ENCODE measurements around the gene KIF21A. TPM values are rescaled to one million over a fixed set of nuclear protein-coding genes. Genes with fewer than 3 reads are reported as not detected.

The KIF21A gene
- total RNA-seq, 1 experiment from 2014 or later: 29.1 TPM

DNA sequence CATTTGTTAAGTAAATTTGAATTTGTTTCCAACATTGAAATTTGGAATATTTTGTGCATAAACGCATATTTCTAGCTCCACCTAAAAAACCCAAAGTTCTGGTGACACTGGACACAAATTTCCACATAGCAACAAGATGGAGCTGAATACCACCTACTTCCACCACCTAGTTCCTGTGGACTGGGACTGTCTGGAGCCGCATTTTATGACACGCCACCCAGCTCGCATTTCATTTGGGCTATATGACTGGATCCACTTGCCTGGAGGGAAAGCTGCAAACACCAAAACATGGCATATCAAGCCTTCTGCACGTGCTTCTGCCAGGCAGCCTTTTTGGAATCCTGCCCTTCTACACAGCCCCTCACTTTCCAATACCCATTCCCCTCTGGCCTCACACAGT is 173.4 kb downstream of the KIF21A start:
- no peaks in the 10 kb centered on the region for H3K9me3 ChIP-seq (ENCODE audit: control insufficient read depth in 1 of 2, insufficient read depth in 1 of 2, low read depth in 1 of 2, low read length in 2 of 2)
- ChIA-PET RAD21 (ENCODE audit: low non-redundant PET in 1 of 2, low total read pairs in 2 of 2, uncharacterized antibody in 2 of 2, unreplicated experiment in 2 of 2) (no interaction called here), CTCF (interaction anchor here (1.5 kb wide), 1 partner anchor 348 kb away, joined by 4 read pairs; no protein-coding TSS in a partner anchor), POLR2A (no interaction called here)
- ATAC-seq: no peak
- no peak overlapping the region for H3K4me2 ChIP-seq (ENCODE audit: low read length)
- intact Hi-C loops (cut with micrococcal nuclease): no loop called here
- H3K27ac ChIP-seq (ENCODE audit: low read depth, low read length): no peak overlapping the region
- no TSS peak for BruUV-seq (replicated peaks)
- no peaks in the 10 kb centered on the region for H3K79me2 ChIP-seq (ENCODE audit: insufficient read depth, low read length)
- H3K4me3 ChIP-seq (replicated peaks in 1 of 2; ENCODE audit: low read depth in 1 of 2, low read length in 2 of 2): no peak overlapping the region
- TF ChIP-seq FOSL1 (IDR thresholded peaks at IDR 0.05; ENCODE audit: low read depth): no peak
- H3K9me2 ChIP-seq (ENCODE audit: insufficient read depth): no peaks in the 10 kb centered on the region
- no peak overlapping the region for H3K9ac ChIP-seq (ENCODE audit: low read length)
- no peaks in the 10 kb centered on the region for H3K27me3 ChIP-seq (ENCODE audit: insufficient read depth, low read length)
- no peak for DNase-seq (ENCODE audit: low read depth, low spot score)
- no peaks in the 10 kb centered on the region for H3K36me3 ChIP-seq (ENCODE audit: control insufficient read depth in 1 of 2, insufficient read depth in 2 of 2, low read length in 2 of 2)
- no peaks in the 10 kb centered on the region for H4K20me1 ChIP-seq (ENCODE audit: insufficient read depth)
- no peaks in the 10 kb centered on the region for H3K4me1 ChIP-seq (ENCODE audit: control insufficient read depth in 1 of 2, insufficient read depth in 2 of 2, low read length in 2 of 2)
- H2AFZ ChIP-seq (ENCODE audit: low read depth, low read length, poor library complexity, severe bottlenecking): no peak overlapping the region

DNA sequence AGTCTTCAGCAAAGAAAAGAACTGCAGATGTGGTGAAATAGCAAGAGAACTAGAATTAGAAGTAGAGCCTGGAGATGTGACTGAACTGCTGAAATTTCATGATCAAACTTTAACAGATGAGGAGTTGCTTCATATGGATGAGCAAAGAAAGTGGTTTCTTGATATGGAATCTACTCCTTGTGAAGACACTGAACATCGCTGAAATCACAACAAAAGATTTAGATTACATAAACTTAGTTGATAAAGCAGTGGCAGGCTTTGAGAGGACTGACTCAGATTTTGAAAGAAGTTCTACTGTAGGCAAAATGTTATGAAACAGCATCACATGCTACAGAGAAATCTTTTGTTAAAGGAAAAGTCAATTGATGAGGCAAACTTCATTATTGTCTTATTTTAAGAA is 175.0 kb downstream of the KIF21A start:
- no peaks in the 10 kb centered on the region for H3K9me2 ChIP-seq (ENCODE audit: insufficient read depth)
- H4K20me1 ChIP-seq (ENCODE audit: insufficient read depth): no peaks in the 10 kb centered on the region
- DNase-seq (ENCODE audit: low read depth, low spot score) (no peak), ATAC-seq (no peak)
- no peak overlapping the region for H3K9ac ChIP-seq (ENCODE audit: low read length)
- ChIA-PET RAD21 (ENCODE audit: low non-redundant PET in 1 of 2, low total read pairs in 2 of 2, uncharacterized antibody in 2 of 2, unreplicated experiment in 2 of 2) (no interaction called here), POLR2A (no interaction called here), CTCF (no interaction called here)
- H3K4me2 ChIP-seq (ENCODE audit: low read length): no peak overlapping the region
- H2AFZ ChIP-seq (ENCODE audit: low read depth, low read length, poor library complexity, severe bottlenecking): no peak overlapping the region
- no peak overlapping the region for H3K27ac ChIP-seq (ENCODE audit: low read depth, low read length)
- no peaks in the 10 kb centered on the region for H3K4me1 ChIP-seq (ENCODE audit: control insufficient read depth in 1 of 2, insufficient read depth in 2 of 2, low read length in 2 of 2)
- no peaks in the 10 kb centered on the region for H3K27me3 ChIP-seq (ENCODE audit: insufficient read depth, low read length)
- H3K9me3 ChIP-seq (ENCODE audit: control insufficient read depth in 1 of 2, insufficient read depth in 1 of 2, low read depth in 1 of 2, low read length in 2 of 2): no peaks in the 10 kb centered on the region
- H3K4me3 ChIP-seq (replicated peaks in 1 of 2; ENCODE audit: low read depth in 1 of 2, low read length in 2 of 2): no peak overlapping the region
- no peaks in the 10 kb centered on the region for H3K79me2 ChIP-seq (ENCODE audit: insufficient read depth, low read length)
- TF ChIP-seq, protein P1, sequence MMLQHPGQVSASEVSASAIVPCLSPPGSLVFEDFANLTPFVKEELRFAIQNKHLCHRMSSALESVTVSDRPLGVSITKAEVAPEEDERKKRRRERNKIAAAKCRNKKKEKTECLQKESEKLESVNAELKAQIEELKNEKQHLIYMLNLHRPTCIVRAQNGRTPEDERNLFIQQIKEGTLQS (IDR thresholded peaks at IDR 0.05): no peak
- TF ChIP-seq, protein P2, sequence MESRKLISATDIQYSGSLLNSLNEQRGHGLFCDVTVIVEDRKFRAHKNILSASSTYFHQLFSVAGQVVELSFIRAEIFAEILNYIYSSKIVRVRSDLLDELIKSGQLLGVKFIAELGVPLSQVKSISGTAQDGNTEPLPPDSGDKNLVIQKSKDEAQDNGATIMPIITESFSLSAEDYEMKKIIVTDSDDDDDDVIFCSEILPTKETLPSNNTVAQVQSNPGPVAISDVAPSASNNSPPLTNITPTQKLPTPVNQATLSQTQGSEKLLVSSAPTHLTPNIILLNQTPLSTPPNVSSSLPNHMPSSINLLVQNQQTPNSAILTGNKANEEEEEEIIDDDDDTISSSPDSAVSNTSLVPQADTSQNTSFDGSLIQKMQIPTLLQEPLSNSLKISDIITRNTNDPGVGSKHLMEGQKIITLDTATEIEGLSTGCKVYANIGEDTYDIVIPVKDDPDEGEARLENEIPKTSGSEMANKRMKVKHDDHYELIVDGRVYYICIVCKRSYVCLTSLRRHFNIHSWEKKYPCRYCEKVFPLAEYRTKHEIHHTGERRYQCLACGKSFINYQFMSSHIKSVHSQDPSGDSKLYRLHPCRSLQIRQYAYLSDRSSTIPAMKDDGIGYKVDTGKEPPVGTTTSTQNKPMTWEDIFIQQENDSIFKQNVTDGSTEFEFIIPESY (IDR thresholded peaks at IDR 0.05; ENCODE audit: extremely low read depth, insufficient replicate concordance, low read length): no peak
- TF ChIP-seq, protein P3, sequence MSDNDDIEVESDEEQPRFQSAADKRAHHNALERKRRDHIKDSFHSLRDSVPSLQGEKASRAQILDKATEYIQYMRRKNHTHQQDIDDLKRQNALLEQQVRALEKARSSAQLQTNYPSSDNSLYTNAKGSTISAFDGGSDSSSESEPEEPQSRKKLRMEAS (IDR thresholded peaks at IDR 0.05): no peak
- TF ChIP-seq FOSL1 (IDR thresholded peaks at IDR 0.05; ENCODE audit: low read depth) (no peak), RAD21 (IDR thresholded peaks at IDR 0.05; ENCODE audit: low read depth) (no peak), ELF1 (IDR thresholded peaks at IDR 0.05; ENCODE audit: borderline replicate concordance, low read depth) (no peak)
- intact Hi-C loops (cut with micrococcal nuclease): no loop called here
- no TSS peak for BruUV-seq (replicated peaks)
- H3K36me3 ChIP-seq (ENCODE audit: control insufficient read depth in 1 of 2, insufficient read depth in 2 of 2, low read length in 2 of 2): no peaks in the 10 kb centered on the region

Data from HCT116 (cell line).